ENCODE measurements around the gene PRKN.

Gene PRKN

DNA sequence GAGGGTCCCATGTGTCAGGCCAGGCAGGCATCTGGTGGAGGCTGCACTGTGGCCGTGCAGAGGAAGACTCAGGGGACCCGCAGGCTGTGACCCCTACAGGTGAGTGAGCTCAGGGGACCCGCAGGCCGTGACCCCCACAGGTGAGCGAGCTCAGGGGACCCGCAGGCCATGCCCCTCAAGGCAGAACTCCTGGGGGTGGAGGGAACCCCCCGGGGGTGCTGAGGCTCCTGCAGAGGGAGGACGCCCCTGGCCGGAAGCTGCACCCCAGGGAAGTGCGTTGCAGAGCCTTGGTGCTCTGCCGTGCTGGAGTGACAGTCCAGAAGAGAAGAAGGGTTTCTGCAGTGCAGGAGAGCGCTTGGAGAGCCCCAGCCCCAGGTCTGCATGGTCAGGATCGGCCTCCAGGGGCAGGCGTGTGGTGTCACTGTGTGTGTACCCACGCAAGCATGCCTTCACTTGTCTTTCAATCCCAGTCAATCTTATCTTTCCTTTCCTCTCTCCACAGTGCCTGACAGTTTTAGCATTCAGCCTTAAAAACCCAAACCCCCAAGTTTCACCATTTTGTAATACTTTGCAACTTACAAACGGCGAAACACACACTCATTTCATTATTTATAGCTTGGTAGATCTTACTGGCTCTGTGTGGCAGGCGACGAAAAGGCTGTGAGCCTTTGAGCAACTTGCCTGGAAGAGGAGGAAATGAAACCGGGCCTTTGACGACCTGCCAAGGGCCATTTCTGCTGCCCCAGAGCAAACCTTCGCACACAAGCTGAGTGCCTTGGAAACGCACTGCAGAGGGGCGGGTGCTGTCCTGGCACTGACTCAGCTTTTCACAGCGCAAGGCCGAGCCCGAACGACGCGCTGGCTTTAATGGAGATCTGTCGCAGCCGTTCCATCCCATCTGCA is 1352.3 kb downstream of the PRKN start:
- TF ChIP-seq, protein P1, sequence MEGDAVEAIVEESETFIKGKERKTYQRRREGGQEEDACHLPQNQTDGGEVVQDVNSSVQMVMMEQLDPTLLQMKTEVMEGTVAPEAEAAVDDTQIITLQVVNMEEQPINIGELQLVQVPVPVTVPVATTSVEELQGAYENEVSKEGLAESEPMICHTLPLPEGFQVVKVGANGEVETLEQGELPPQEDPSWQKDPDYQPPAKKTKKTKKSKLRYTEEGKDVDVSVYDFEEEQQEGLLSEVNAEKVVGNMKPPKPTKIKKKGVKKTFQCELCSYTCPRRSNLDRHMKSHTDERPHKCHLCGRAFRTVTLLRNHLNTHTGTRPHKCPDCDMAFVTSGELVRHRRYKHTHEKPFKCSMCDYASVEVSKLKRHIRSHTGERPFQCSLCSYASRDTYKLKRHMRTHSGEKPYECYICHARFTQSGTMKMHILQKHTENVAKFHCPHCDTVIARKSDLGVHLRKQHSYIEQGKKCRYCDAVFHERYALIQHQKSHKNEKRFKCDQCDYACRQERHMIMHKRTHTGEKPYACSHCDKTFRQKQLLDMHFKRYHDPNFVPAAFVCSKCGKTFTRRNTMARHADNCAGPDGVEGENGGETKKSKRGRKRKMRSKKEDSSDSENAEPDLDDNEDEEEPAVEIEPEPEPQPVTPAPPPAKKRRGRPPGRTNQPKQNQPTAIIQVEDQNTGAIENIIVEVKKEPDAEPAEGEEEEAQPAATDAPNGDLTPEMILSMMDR (conservative IDR thresholded peaks at IDR 0.05) = peak; percentile 57
- TF ChIP-seq ZFX (IDR thresholded peaks at IDR 0.05) = no peak
- peak overlapping the region; percentile 52 for H3K27ac ChIP-seq

DNA sequence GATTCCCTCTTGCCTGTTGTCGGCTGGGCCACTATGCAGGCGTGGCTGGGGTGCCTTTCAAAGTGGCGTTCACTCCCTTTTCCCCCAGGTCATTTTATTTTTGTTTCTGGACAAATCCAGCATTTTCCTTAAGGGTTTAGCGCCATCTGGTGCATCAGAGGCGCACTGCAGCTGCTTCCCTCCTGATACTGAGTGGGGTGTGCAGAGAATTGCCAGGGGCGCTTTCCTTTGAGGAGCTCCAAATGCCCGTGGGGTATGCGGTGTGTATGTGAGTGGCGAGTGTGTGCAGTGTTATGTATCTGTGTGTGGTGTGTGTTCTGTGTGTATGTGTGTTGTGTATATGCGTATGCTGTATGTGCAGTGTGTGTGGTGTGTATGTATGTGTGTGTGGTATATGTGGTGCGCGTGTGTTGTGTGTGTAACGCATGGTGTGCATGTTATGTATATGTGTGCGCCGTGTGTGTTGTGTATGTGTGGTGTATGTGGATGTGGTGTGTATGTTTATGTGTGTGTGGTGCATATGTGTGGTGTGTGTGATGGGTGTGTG is 1353.6 kb downstream of the PRKN start:
- TF ChIP-seq, protein P1 (conservative IDR thresholded peaks at IDR 0.05) = peak; percentile 89
- TF ChIP-seq ZFX (IDR thresholded peaks at IDR 0.05) = no peak

DNA sequence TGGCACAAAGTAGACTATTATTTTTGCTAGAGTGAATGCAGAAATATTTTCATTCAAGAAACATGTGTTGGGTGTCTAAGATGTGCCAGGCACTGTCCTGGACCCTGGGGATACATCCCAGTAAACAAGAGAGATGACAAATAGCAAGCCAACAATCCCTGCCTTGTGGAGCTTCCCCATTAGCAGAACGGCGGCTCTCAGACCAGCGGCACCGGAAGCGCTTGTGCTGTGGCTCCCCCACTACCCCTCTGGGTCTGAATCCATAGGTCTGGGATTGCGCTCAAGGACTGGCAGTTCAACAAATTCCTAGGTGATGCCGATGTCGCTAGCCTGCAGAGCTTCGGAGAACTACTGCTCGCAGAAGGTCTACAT is 1355.2 kb downstream of the PRKN start:
- TF ChIP-seq, protein P1 (conservative IDR thresholded peaks at IDR 0.05) = no peak
- TF ChIP-seq ZFX (IDR thresholded peaks at IDR 0.05) = no peak
- no peak overlapping the region for H3K27ac ChIP-seq

More for the DNA sequence above, 1353.6 kb downstream of the PRKN start:
- no peak overlapping the region for H3K27ac ChIP-seq

DNA sequence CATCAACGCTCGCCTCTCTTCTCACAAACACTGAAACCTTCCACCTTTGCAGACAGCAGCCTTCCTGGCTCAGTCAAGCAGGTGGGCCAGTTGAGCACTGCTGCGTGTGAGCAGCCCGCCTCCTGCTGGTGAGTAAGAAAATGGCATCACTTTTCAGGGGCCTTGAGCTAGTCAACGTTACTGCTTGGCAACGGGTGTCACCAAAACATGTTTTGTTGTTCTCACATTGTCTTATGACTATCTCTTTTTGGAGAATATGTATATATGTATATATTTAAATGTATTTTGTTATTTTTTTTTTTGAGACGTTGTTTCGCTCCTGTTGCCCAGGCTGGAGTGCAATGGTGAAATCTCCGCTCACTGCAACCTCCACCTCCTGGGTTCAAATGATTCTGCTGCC is 1356.7 kb downstream of the PRKN start:
- TF ChIP-seq ZFX (IDR thresholded peaks at IDR 0.05) = no peak
- TF ChIP-seq, protein P1 (conservative IDR thresholded peaks at IDR 0.05) = peak; percentile 93
- H3K27ac ChIP-seq = no peak overlapping the region

DNA sequence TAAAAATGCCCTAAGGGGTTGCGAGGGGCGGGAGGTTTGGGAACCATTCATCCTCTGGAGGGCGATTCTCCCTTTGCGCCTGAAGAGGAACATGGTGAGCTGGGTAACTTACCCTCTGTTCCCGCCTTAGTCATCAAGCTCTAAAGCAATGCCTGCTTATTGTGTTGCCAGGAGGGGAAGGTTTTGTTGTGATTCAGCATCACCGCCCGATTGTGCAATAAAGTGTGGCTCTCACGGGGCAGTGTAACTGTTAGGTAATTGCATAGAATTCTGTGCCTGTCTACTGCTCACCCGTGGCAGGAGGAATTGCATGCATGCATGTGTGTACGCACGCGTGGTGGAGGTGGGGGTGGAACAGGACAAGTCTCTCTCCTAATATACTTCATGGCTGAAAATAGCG is 1358.2 kb downstream of the PRKN start:
- no peak overlapping the region for H3K27ac ChIP-seq
- TF ChIP-seq, protein P1 (conservative IDR thresholded peaks at IDR 0.05) = no peak
- TF ChIP-seq ZFX (IDR thresholded peaks at IDR 0.05) = no peak

DNA sequence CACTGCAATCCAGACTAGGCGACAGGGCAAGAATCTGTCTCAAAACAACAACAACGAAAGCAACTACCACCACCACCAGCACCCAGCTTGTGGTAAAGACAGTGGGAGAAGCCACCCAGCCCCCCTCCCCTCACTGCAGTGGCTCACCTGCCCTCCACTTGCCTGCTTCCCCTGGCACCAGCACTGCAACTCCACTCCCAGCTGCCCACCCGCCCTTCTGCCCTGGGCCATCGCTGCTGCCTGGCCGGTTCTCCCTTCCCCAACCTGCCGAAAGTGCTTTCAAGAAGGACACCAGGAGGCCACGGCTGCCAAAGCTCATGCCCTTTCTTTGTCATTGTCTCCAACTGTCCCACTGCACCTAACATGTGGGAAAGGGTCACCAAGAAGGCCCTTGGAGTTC is 1359.1 kb downstream of the PRKN start:
- H3K27ac ChIP-seq = no peak overlapping the region
- TF ChIP-seq, protein P1 (conservative IDR thresholded peaks at IDR 0.05) = no peak
- TF ChIP-seq ZFX (IDR thresholded peaks at IDR 0.05) = no peak

DNA sequence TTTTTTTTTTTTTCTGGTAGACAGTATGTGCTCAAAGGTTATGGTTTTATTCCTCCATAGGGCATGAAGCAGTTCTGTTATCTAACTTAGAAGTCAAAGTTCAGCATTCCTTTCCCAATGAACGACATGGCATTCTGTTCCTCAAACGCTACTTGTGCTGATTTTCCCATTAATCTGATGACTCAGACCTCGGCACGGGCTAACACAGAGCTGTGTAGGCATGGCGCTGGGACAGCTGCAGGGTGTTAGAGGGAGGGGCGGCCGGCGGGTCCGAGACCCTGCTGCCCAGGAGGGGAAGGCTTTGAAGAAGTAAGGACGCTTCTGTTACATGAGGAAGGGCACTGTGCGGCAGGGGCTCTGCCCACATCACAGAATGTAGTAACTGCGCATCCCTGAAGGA is 1360.1 kb downstream of the PRKN start:
- TF ChIP-seq, protein P1 (conservative IDR thresholded peaks at IDR 0.05) = no peak
- TF ChIP-seq ZFX (IDR thresholded peaks at IDR 0.05) = no peak
- no peak overlapping the region for H3K27ac ChIP-seq

Measured in C4-2B (cell line).